Measurements from ENCODE around the gene TRIM46. TPM values are rescaled to one million over a fixed set of nuclear protein-coding genes. Genes with fewer than 3 reads are reported as not detected.

TRIM46 gene
- total RNA-seq, 2 donors from 2014 or later: 0.14 to 1.6 TPM

DNA sequence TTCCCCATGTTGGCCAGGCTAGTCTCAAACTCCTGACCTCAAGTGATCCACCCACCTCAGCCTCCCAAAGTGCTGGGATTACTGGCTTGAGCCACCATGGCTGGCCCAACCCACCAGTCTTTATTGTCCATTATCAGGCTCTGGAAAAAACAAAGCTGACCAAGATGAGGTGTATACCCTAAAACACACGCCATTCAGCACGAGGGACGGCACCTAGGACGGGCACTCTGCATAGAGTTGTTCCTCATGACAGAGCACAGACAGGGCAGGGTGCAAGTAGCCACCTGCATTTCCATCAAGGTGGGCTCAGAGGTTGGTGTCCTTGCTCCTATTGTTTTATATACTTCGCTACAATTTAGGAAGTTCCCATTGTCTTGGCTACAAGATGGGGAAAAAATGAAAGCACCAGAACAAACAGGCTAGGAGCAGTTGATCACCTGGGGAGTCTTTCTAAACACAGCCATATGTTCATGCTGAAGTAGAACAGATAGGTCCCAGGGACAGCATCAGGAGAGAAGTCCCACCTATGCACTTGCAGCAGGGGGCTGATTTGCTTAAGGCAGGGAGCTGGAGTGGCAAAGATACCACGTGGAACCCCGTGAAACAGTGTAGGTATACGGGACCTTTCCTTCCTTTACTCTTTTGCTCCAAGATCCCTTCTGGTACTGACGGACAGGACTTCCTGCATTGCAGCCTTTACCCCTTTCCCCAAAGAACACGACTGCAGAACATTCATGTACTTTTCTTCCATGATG is 5.0 kb upstream of the TRIM46 start:
- no peaks in the 10 kb centered on the region for H3K27me3 ChIP-seq (replicated peaks; ENCODE audit: insufficient read depth)
- no peak for DNase-seq (ENCODE audit: low spot score)
- H3K4me1 ChIP-seq (replicated peaks): peaks cover 3% of the 10 kb centered on the region
- TF ChIP-seq POLR2AphosphoS5 (IDR thresholded peaks at IDR 0.05) (no peak), POLR2A (IDR thresholded peaks at IDR 0.05) (no peak), CTCF (IDR thresholded peaks at IDR 0.05) (no peak)
- no peak overlapping the region for H3K4me3 ChIP-seq
- 76% methylated on average over 10 of the region's 10 CpGs for WGBS
- H3K9me3 ChIP-seq: no peaks in the 10 kb centered on the region
- H3K36me3 ChIP-seq: peaks cover 0 to 11% of the 10 kb centered on the region in 2 donors
- intact Hi-C loops (cut with DNase I): loop anchor here (5.0 kb wide), 1 partner anchor 36 kb away; no protein-coding TSS in a partner anchor
- H3K27ac ChIP-seq: no peak overlapping the region

- TF ChIP-seq CTCF (IDR thresholded peaks at IDR 0.05): no peak
- TF ChIP-seq POLR2AphosphoS5 (IDR thresholded peaks at IDR 0.05): no peak
- no peak for TF ChIP-seq POLR2A (IDR thresholded peaks at IDR 0.05)
- 63% methylated on average over 5 of the region's 5 CpGs for WGBS
- intact Hi-C loops (cut with DNase I): loop anchor here (5.0 kb wide), 1 partner anchor 37 kb away; no protein-coding TSS in a partner anchor
- Histone ChIP-seq H3K36me3 (peaks cover 0 to 11% of the 10 kb centered on the region in 2 donors), H3K4me1 (replicated peaks) (peaks cover 3% of the 10 kb centered on the region), H3K27ac (no peak overlapping the region), H3K4me3 (no peak overlapping the region), H3K9me3 (no peaks in the 10 kb centered on the region), H3K27me3 (replicated peaks; ENCODE audit: insufficient read depth) (peaks cover 2% of the 10 kb centered on the region)
- DNase-seq (ENCODE audit: low spot score): no peak
Observed at GRCh38 chr1:155169541-155169940, 4.1 kb upstream of the TRIM46 start.

- TF ChIP-seq CTCF (IDR thresholded peaks at IDR 0.05) (no peak), POLR2A (IDR thresholded peaks at IDR 0.05) (no peak), POLR2AphosphoS5 (IDR thresholded peaks at IDR 0.05) (no peak)
- peaks cover 2% of the 10 kb centered on the region for H3K27me3 ChIP-seq (replicated peaks; ENCODE audit: insufficient read depth)
- intact Hi-C loops (cut with DNase I): no loop called here
- H3K4me3 ChIP-seq: no peak overlapping the region
- H3K36me3 ChIP-seq: peaks cover 0 to 11% of the 10 kb centered on the region in 2 donors
- H3K27ac ChIP-seq: no peak overlapping the region
- DNase-seq (ENCODE audit: low spot score): no peak
- H3K9me3 ChIP-seq: no peaks in the 10 kb centered on the region
- H3K4me1 ChIP-seq (replicated peaks): peaks cover 3% of the 10 kb centered on the region
- WGBS: 89% methylated on average over 2 of the region's 2 CpGs
Observed at GRCh38 chr1:155170101-155170785, 3.4 kb upstream of the TRIM46 start.

DNA sequence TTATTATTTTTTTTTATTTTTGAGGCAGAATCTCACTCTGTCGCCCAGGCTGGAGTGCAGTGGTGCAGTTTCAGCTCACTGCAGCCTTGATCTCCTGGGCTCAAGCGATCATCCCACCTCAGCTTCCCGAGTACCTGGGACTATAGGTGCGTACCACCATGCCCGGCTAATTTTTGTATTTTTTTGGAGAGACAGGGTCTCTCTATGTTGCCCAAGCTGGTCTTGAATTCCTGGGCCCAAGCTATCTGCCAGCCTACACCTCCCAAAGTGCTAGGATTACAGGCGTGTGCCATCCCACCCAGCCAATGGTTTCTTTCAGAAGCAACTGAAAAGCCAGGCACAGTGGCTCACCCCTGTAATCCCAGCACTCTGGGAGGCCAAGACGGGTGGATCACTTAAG is 2.8 kb upstream of the TRIM46 start:
- H3K4me3 ChIP-seq: no peak overlapping the region
- no peak for TF ChIP-seq CTCF (IDR thresholded peaks at IDR 0.05)
- TF ChIP-seq POLR2AphosphoS5 (IDR thresholded peaks at IDR 0.05): no peak
- no peak for TF ChIP-seq POLR2A (IDR thresholded peaks at IDR 0.05)
- DNase-seq (ENCODE audit: low spot score): no peak
- H3K36me3 ChIP-seq: peaks cover 0 to 11% of the 10 kb centered on the region in 2 donors
- no peak overlapping the region for H3K27ac ChIP-seq
- intact Hi-C loops (cut with DNase I): no loop called here
- no peaks in the 10 kb centered on the region for H3K9me3 ChIP-seq
- H3K27me3 ChIP-seq (replicated peaks; ENCODE audit: insufficient read depth): peaks cover 2% of the 10 kb centered on the region
- H3K4me1 ChIP-seq (replicated peaks): peaks cover 3% of the 10 kb centered on the region
- WGBS: 91% methylated on average over 7 of the region's 7 CpGs

Data from prostate gland (tissue), 2 donors.